GM21786 (cell line): ENCODE data around the gene APOC1.
A peak's percentile ranks its signal among the peaks of the same experiment; 100 is the strongest.
"Not testable (repeated sequence)": the region's sequence is repeated elsewhere in the genome, so short reads cannot be mapped to it uniquely, and the experiment has no call there.

Experiments used
- ATAC-seq: cut with Tn5 transposase; IDR thresholded peaks from one replicate; pipeline ENCODE4 v1.9.1; 2021; ENCODE audit not compliant: unreplicated experiment

Gene APOC1

GRCh38 chr19:44914433-44915206 is at the start of gene APOC1:
APOC1 (plus strand) TSS chr19:44914608; CDS start chr19:44914892, 284 bp downstream.
- peak; percentile 66 for ATAC-seq

GRCh38 chr19:44865196-44865767 is 49.1 kb upstream of the APOC1 start:
- ATAC-seq: no peak

DNA sequence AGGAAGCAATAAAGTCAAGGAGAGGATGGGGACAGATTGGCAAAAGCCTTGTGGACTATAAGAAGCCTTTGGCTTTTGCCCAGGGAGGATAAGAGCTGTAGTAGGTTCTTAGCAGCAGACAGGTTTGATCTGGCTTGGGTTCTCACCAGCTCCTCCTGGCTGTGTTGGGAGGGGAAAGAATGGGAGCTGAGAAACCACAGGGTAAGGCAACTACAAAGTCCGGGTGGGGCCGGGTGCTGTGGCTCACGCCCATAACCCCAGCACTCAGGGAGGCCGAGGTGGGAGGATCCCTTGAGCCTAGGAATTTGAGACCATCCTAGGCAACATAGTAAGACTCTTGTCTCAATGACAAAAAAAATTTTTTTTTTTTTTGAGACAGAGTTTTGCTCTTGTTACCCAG is 47.7 kb upstream of the APOC1 start:
- ATAC-seq: no peak

DNA sequence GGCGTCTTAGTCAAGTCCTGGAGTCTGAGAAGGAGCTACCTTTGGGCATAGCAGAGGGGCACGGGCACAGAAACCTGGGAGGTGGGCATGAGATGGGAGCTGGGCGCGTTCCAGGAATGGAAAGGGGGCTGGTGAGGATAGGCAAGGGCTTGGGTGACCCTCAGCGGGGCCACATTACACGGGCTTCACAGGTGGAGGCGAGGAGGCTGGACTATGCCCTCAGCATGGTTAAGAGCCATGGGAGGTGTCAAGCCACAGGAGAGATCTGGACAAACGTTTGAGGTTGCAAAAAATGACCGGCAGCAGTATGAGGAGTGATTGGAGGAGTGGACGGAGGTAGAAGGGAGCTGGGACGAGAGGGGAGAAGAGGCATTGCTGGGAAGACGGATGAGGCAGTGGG is 46.8 kb upstream of the APOC1 start:
- no peak for ATAC-seq

DNA sequence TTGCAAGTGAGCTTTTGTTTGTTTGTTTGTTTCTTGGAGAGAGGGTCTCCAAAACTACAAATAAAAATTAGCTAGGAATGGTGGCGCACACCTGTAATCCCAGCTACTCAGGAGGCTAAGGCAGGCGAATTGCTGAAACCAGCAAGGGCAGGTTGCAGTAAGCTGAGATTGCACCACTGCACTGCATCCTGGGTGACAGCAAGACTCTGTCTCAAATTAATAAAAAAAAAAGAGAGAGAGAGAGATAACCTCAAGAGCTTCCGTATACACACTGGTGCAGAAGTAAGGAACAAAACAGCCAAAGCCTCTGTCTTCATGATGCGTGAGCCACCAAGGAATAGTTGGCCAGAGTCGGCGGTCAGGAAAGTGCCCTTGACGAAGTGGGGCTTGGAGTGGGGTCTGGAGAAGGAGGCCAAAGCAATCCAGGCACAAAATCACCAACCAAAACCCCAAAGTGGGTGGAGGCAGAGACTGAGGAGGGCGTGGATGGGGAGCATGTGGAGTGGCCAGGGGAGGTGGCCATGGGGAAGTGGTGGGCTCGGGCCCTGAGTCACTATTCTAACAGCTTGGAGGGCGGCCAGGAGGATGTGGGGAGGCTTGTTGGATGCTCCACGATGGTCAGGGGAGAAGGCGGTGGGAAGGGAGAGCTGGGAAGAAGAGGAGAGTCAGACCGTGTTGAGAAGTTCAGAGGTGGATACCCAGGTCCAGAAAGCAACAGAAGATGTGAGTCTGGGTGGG is 44.5 kb upstream of the APOC1 start:
- ATAC-seq: no peak

- ATAC-seq: no peak
Measured at GRCh38 chr19:44871809-44872208, 42.6 kb upstream of the APOC1 start.

DNA sequence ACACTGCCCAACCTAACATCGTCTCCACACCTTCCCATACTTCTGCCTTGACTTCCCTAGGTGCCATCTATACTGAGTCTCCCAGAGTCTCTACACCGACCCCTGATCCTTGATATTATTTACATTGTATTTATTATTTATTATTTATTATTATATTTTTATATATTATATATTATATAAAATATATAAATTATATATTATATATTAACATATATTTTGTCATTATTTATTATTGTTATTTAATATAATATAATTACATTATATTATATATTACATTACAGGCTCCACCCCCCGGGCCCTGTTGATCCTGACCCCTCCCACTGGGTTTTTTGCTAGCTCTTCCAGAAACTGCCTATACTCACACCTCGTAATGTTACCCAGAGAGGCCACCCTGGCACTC is 41.7 kb upstream of the APOC1 start:
- ATAC-seq: no peak

- ATAC-seq: no peak
Measured at GRCh38 chr19:44874317-44874716, 40.1 kb upstream of the APOC1 start.

- no peak for ATAC-seq
Measured at GRCh38 chr19:44875666-44876451, 38.5 kb upstream of the APOC1 start.

DNA sequence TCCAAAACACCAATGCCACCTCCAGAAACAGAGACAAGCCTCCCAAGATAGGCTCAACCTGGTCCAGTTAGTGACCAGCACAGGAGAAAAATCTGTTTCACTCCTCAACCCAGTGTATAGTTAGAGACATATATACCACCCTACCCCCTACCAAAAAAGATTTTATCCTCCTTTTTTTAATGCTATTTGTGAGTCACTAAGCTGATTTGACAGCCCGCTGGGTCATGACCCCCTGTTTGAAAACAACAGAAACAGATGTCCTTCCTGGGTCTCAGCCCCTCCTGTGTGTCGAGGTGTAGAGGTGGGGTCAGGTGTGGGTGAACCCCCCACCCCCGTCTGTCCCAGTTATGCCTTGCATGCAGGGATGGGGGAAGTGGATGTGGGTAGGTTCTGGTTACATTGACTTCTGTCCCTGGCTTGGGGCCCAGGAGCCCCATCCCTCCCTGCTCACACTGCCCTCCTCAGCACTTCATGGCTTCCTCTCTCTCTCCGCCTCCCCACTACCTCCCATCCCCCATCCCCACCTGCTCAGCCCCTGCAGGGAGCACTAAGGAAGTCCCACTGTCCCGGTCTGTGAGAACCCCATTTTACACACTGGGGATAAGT is 37.4 kb upstream of the APOC1 start:
- no peak for ATAC-seq

DNA sequence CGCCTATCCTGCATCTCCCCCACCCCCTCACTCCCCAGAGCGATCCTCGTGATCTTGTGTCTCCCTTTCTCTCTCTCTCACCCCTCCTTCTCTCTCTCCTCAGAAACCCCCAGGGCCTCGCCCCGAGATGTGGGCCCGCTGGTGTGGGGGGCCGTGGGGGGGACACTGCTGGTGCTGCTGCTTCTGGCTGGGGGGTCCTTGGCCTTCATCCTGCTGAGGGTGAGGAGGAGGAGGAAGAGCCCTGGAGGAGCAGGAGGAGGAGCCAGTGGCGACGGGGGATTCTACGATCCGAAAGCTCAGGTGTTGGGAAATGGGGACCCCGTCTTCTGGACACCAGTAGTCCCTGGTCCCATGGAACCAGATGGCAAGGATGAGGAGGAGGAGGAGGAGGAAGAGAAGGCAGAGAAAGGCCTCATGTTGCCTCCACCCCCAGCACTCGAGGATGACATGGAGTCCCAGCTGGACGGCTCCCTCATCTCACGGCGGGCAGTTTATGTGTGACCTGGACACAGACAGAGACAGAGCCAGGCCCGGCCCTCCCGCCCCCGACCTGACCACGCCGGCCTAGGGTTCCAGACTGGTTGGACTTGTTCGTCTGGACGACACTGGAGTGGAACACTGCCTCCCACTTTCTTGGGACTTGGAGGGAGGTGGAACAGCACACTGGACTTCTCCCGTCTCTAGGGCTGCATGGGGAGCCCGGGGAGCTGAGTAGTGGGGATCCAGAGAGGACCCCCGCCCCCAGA is 36.1 kb upstream of the APOC1 start:
- no peak for ATAC-seq

DNA sequence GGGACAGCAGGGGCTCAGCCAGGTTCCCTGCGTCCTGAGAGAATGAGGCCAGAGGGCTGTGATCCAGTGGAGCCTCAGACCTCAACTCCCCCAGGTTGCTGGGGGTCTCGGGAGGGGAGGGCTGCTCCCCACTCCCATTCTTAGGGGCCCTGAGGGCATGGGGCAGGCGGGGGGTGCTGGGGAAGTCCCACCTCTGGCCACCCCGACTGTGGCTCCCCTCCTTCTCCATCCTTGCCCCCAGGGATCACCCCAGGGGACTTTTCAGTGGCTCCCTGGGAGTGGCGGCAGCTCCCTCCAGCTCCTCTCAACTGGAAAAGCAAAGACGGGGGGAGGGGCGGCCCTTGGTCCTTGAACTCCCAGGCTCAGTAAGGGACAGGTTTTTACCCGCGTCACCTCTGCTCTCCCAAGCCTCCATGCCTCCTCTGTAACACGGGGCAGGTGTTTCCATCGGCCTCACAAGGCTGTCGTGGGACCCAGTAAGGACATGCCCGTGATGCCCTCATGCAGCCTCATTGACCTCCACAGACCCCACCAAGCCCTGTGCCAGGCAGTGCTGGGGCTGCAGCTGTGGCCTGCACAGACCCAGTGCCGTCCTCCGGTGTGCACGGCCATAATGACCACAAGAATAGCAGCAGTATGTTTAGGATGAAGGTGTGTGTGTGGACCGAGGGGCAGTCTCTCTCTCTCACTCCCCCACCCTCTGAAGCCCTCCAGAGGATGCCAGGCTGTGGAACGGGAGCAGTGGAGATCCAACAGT is 34.9 kb upstream of the APOC1 start:
- ATAC-seq: no peak

GRCh38 chr19:44882063-44882462 is 32.3 kb upstream of the APOC1 start:
- ATAC-seq: no peak

DNA sequence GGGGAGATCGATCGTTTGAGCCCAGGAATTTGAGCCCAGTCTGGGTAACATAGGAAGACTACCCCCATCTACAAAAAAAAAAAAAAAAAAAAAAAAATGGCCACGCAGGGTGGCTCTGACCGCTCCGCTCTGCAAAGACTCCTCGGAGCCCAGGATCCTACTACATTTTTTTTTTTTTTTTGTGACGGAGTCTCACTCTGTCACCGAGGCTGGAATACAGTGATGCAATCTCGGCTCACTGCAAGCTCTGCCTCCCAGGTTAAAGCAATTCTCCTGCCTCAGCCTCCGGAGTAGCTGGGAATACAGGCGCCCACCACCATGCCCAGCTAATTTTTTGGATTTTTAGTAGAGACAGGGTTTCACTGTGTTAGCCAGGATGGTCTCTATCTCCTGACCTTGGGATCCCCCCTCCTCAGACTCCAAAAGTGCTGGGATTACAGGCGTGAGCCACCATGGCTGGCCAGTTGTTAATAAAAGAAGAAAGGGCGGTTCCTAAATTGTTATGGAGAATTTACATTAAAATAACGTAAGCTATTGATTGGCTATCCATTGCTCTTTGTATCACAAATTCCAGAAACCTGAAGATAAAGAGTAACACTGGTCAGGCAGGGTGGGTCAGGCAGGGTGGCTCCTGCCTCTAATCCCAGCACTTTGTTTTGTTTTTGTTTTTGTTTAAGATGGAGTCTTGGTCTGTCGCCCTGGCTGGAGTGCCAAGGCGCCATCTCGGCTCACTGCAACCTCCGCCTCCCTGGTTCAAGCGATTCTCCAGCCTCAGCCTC is 31.6 kb upstream of the APOC1 start:
- ATAC-seq: not testable (repeated sequence)

DNA sequence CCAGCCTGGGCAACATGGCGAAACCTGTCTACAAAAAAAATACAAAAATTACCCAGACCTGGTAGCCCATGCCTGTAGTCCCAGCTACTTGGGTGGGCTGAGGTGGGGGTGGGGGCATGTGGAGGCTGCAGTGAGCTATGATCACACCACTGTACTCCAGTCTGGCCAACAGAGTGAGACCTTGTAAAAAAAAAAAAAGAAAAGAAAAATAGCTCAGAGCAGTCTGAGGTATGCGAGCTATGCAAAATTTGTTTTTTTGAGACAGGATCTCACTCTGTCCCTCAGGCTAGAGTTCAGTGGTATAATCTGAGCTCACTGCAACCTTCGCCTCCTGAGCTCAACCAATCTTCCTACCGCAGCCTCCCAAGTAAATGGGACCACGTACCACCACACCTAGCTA is 30.5 kb upstream of the APOC1 start:
- ATAC-seq: no peak

DNA sequence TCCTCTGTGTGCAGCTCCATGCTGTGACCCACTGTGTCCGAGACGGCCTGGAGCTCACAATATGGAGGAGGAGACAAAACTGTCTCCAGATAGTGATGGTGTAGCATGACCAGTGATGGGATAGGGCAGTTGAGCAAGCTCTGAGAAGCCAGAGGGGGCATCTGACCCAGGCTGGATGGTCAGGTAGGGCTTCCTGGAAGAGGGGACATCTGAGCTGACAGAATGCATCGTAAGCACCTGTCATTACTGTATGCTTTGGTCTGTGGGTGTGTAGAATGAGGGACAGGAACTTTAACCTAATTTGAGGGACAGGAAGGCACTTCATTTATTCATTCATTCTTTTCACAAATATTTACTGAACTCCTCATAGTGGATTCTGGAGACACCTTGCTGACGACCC is 29.8 kb upstream of the APOC1 start:
- ATAC-seq: no peak

DNA sequence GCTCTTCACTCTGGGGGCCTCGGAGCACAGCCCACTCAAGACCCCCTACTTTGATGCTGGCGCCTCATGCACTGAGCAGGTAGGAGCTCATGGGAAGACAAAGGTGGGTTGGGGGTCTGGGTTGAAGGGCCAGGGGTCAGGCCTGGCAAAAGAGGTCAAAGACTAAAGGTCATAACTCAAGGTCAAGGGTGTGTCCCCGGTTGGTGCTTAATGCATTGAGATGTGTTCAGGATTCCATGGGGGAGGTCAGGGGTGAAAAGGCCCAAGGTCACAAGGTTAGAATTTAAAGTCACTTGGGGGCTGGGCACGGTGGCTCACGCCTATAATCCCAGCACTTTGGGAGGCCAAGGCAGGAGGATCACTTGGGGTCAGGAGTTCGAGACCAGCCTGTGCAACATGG is 28.3 kb upstream of the APOC1 start:
- ATAC-seq: no peak

GRCh38 chr19:44887648-44888047 is 26.8 kb upstream of the APOC1 start:
- ATAC-seq: no peak

DNA sequence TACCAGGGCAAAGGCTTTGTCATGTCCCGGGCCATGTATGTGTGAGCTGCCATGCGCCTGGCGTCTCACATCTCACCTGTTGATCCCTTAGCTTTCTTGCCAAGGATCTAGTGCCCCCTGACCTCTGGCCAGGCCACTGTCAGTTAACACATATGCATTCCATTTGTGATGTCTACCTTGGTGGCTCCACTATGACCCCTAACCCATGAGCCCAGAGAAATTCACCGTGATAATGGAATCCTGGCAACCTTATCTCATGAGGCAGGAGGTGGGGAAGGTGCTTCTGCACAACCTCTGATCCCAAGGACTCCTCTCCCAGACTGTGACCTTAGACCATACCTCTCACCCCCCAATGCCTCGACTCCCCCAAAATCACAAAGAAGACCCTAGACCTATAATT is 26.1 kb upstream of the APOC1 start:
- ATAC-seq: not testable (repeated sequence)
